NOMO-1 treated with DMSO at 0.1 percent for 48 hours (cell line): Measurements from ENCODE around the gene ASPSCR1.

ENCODE experiments used
- DNase-seq: peaks from one replicate; lab custom pipeline; 2025; ENCODE audit not compliant: unreplicated experiment; lab: John Stamatoyannopoulos, UW

Gene ASPSCR1

GRCh38 chr17:82053130-82053529 is 75.7 kb downstream of the ASPSCR1 start:
- no peak for DNase-seq

- no peak for DNase-seq
Observed at GRCh38 chr17:82053556-82054263, 76.3 kb downstream of the ASPSCR1 start.

GRCh38 chr17:82054351-82055022 is 77.1 kb downstream of the ASPSCR1 start:
- no peak for DNase-seq

- no peak for DNase-seq
Observed at GRCh38 chr17:82055023-82055964, 77.9 kb downstream of the ASPSCR1 start.

- DNase-seq, result no peak
Observed at GRCh38 chr17:82055965-82056728, 78.7 kb downstream of the ASPSCR1 start.

GRCh38 chr17:82056729-82057621 is 79.5 kb downstream of the ASPSCR1 start:
- DNase-seq, result no peak

GRCh38 chr17:82058230-82058854 is 80.9 kb downstream of the ASPSCR1 start:
- no peak for DNase-seq

GRCh38 chr17:82058855-82059249 is 81.4 kb downstream of the ASPSCR1 start:
- DNase-seq, result no peak

GRCh38 chr17:82059272-82060000 is 82.0 kb downstream of the ASPSCR1 start:
- no peak for DNase-seq

- DNase-seq, result no peak
Observed at GRCh38 chr17:82060001-82060380, 82.6 kb downstream of the ASPSCR1 start.

- no peak for DNase-seq
Observed at GRCh38 chr17:82060614-82061013, 83.2 kb downstream of the ASPSCR1 start.

GRCh38 chr17:82061047-82061925 is 83.9 kb downstream of the ASPSCR1 start:
- no peak for DNase-seq

- no peak for DNase-seq
Observed at GRCh38 chr17:82062076-82062983, 84.9 kb downstream of the ASPSCR1 start.

- no peak for DNase-seq
Observed at GRCh38 chr17:82062984-82063368, 85.5 kb downstream of the ASPSCR1 start.

- DNase-seq, result no peak
Observed at GRCh38 chr17:82063424-82064415, 86.3 kb downstream of the ASPSCR1 start.
